Measurements from ENCODE around the gene PPFIA2. TPM values are rescaled to one million over a fixed set of nuclear protein-coding genes. Genes with fewer than 3 reads are reported as not detected.

PPFIA2 gene
- polyA plus RNA-seq, 1 of the 3 experiments (the other 2 are of a cell fraction): not detected

- Histone ChIP-seq H3K4me3 (ENCODE audit: low read depth in 2 of 2, low read length in 1 of 2) (no peak overlapping the region), H3K9me2 (no peaks in the 10 kb centered on the region), H4K20me1 (ENCODE audit: insufficient read depth) (no peaks in the 10 kb centered on the region), H3K9me3 (no peaks in the 10 kb centered on the region), H3K27me3 (ENCODE audit: insufficient read depth) (no peaks in the 10 kb centered on the region), H3K36me3 (replicated peaks in 1 of 2; ENCODE audit: control insufficient read depth in 1 of 2, insufficient read depth in 2 of 2, low read length in 1 of 2) (no peaks in the 10 kb centered on the region), H3K27ac (ENCODE audit: low read depth in 2 of 2, low read length in 1 of 2) (no peak overlapping the region), H3K9ac (no peak overlapping the region), H3K79me2 (ENCODE audit: insufficient read depth) (no peaks in the 10 kb centered on the region), H2AFZ (ENCODE audit: low read depth) (no peak overlapping the region), H3K4me2 (no peak overlapping the region), H3F3A (replicated peaks; ENCODE audit: insufficient read depth) (no peaks in the 10 kb centered on the region), H3K4me1 (ENCODE audit: control insufficient read depth in 1 of 2, insufficient read depth in 2 of 2, low read depth in 1 of 2, low read length in 1 of 2) (no peaks in the 10 kb centered on the region; a peak in 1 of 4 replicates)
- ChIA-PET CTCF (no interaction called here), POLR2A (no interaction called here)
- DNase-seq: no peak
- no peak for TF ChIP-seq MAX (IDR thresholded peaks at IDR 0.05; ENCODE audit: low read depth)
- no peak for TF ChIP-seq POLR2AphosphoS5 (IDR thresholded peaks at IDR 0.05; ENCODE audit: low read depth, low read length)
- TF ChIP-seq MXI1 (IDR thresholded peaks at IDR 0.05; ENCODE audit: low read depth, low read length): no peak
- TF ChIP-seq IRF3 (IDR thresholded peaks at IDR 0.05; ENCODE audit: low read depth, low read length): no peak
- WGBS (ENCODE audit: low lambda C conversion rate): 30% methylated on average over 4 of the region's 4 CpGs
These were observed 497.5 kb downstream of the PPFIA2 start for GRCh38 chr12:81261508-81262207.

- DNase-seq: no peak
- no peak overlapping the region for H3K4me2 ChIP-seq
- no peak overlapping the region for H3K9ac ChIP-seq
- no peak overlapping the region for H3K27ac ChIP-seq (ENCODE audit: low read depth in 2 of 2, low read length in 1 of 2)
- no peaks in the 10 kb centered on the region for H4K20me1 ChIP-seq (ENCODE audit: insufficient read depth)
- no peaks in the 10 kb centered on the region for H3K9me2 ChIP-seq
- no peaks in the 10 kb centered on the region for H3F3A ChIP-seq (replicated peaks; ENCODE audit: insufficient read depth)
- POLR2A ChIA-PET: no interaction called here
- H3K36me3 ChIP-seq (replicated peaks in 1 of 2; ENCODE audit: control insufficient read depth in 1 of 2, insufficient read depth in 2 of 2, low read length in 1 of 2): no peaks in the 10 kb centered on the region
- 18% methylated on average over 4 of the region's 4 CpGs for WGBS (ENCODE audit: low lambda C conversion rate)
- no peaks in the 10 kb centered on the region for H3K27me3 ChIP-seq (ENCODE audit: insufficient read depth)
- no peaks in the 10 kb centered on the region; a peak in 1 of 4 replicates for H3K4me1 ChIP-seq (ENCODE audit: control insufficient read depth in 1 of 2, insufficient read depth in 2 of 2, low read depth in 1 of 2, low read length in 1 of 2)
- TF ChIP-seq ZBTB33 (IDR thresholded peaks at IDR 0.05; ENCODE audit: borderline replicate concordance, low read depth) (no peak), CHD2 (IDR thresholded peaks at IDR 0.05; ENCODE audit: low read length, partially characterized antibody) (no peak), TCF12 (IDR thresholded peaks at IDR 0.05) (no peak), MXI1 (IDR thresholded peaks at IDR 0.05; ENCODE audit: low read depth, low read length) (no peak), RFX5 (IDR thresholded peaks at IDR 0.05; ENCODE audit: low read length) (no peak), FOXM1 (IDR thresholded peaks at IDR 0.05; ENCODE audit: low read depth) (no peak), IRF3 (IDR thresholded peaks at IDR 0.05; ENCODE audit: low read depth, low read length) (no peak), FOXJ3 (CRISPR knock-in tag; IDR thresholded peaks at IDR 0.05) (no peak), MEF2A (IDR thresholded peaks at IDR 0.05; ENCODE audit: borderline replicate concordance, low read depth) (no peak), EZH2phosphoT487 (IDR thresholded peaks at IDR 0.05; ENCODE audit: borderline replicate concordance, low read depth) (no peak), ELF1 (IDR thresholded peaks at IDR 0.05) (no peak), FOSL2 (IDR thresholded peaks at IDR 0.05; ENCODE audit: borderline replicate concordance, low read depth) (no peak), GABPA (IDR thresholded peaks at IDR 0.05; ENCODE audit: low read depth) (no peak), RCOR1 (IDR thresholded peaks at IDR 0.05; ENCODE audit: low read length) (no peak), JUND (IDR thresholded peaks at IDR 0.05) (no peak), CTCF (IDR thresholded peaks at IDR 0.05) (no peak), RXRA (IDR thresholded peaks at IDR 0.05; ENCODE audit: borderline replicate concordance, low read depth) (no peak), SMC3 (IDR thresholded peaks at IDR 0.05; ENCODE audit: low read depth, low read length) (no peak), NRF1 (IDR thresholded peaks at IDR 0.05; ENCODE audit: low read depth, low read length) (no peak)
- H3K4me3 ChIP-seq (ENCODE audit: low read depth in 2 of 2, low read length in 1 of 2): no peak overlapping the region
- CTCF ChIA-PET: interaction anchor here (0.6 to 2.7 kb wide), 4 partner anchors 9 to 610 kb away, joined by 3 to 13 read pairs (median 6); no protein-coding TSS in a partner anchor
- no peaks in the 10 kb centered on the region for H3K79me2 ChIP-seq (ENCODE audit: insufficient read depth)
- H2AFZ ChIP-seq (ENCODE audit: low read depth): no peak overlapping the region
- H3K9me3 ChIP-seq: no peaks in the 10 kb centered on the region
These were observed 499.8 kb downstream of the PPFIA2 start for GRCh38 chr12:81259360-81259759.
